NCI-H2227 treated with DMSO at 0.1 percent for 48 hours (cell line): ENCODE measurements around the gene NEU3.

Experiments
- DNase-seq: peaks from one replicate; lab custom pipeline; 2025; lab: John Stamatoyannopoulos, UW

Gene NEU3

DNA sequence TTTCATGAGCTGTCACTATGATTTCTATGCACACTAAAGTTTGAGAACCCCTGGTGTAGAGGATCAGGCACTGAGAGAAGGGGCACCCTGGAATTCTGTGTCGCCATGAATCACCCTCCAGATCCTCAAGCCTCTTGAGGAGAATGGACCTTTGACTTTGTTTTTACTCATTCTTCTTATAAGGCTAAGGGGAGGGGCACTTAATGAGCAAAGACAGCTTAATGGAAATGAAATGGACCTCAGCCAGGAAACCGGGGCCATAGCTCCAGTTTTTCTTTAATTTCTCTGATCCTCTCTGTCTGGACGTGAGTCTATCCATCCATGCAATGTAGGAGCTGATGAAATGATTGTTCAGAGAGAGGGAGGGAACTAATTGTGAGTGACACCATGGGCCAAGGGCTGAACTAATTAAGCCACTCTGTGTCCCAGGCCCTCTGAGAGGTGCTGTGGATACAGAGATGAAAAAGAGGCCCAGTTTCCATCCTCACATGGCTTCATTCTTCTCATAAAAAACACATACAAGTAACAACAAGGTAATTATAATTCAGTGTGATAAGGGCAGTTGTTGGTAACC, 75.1 kb downstream of the NEU3 start:
- DNase-seq, result no peak

- no peak for DNase-seq
Measured at GRCh38 chr11:75066061-75066460, 77.3 kb downstream of the NEU3 start.
